Cardiac muscle cell (in vitro differentiated cells and primary cell): ENCODE results near the gene MDM4. TPM values are rescaled to one million over a fixed set of nuclear protein-coding genes. Genes with fewer than 3 reads are reported as not detected.
"Not testable (repeated sequence)": the region's sequence is repeated elsewhere in the genome, so short reads cannot be mapped to it uniquely, and the experiment has no call there.

Experiments
- DNase-seq, 2 donors: peaks; one replicate each; pipeline versions ENCODE4 v3.0.0 to v3.0.0-alpha.2; 2010 to 2017; ENCODE audit warnings: low read depth in 1 of 2, low spot score in 1 of 2
- H3K27ac ChIP-seq: fragments of 200-600 bp; sonication (generic); 2 replicates; pipeline ENCODE4 v1.5.1; 2016
- H3K27me3 ChIP-seq: fragments of 200-600 bp; sonication (generic); 2 replicates; pipeline ENCODE4 v1.6.0; 2016; ENCODE audit warnings: control low read depth
- H3K36me3 ChIP-seq: fragments of 200-600 bp; sonication (generic); 2 replicates; pipeline ENCODE4 v1.5.1; 2016; ENCODE audit warnings: control low read depth
- H3K4me1 ChIP-seq: fragments of 200-600 bp; sonication (generic); 2 replicates; pipeline ENCODE4 v1.8.1; 2017; ENCODE audit warnings: low read depth, mild to moderate bottlenecking, mixed run types
- H3K4me3 ChIP-seq: fragments of 200-600 bp; sonication (generic); 2 replicates; pipeline ENCODE4 v1.5.1; 2016; ENCODE audit warnings: mild to moderate bottlenecking
- H3K9me3 ChIP-seq: fragments of 200-600 bp; sonication (generic); 2 replicates; pipeline ENCODE4 v1.5.1; 2017; ENCODE audit warnings: low read depth, mild to moderate bottlenecking, control low read depth
- CTCF ChIP-seq: IDR thresholded peaks from 2 replicates; pipeline ENCODE4 v1.5.1; 2012; ENCODE audit warnings: low read depth, mild to moderate bottlenecking, low read length
- polyA plus RNA-seq: library from polyadenylated mRNA; unstranded; fragments of >200 nt; fragmentation: Nextera tagmentation; extraction: Ambion mirVana; gene quantifications from 2 replicates; pipeline ENCODE4 v1.2.1, GENCODE V29; 2016
- total RNA-seq: library from RNA; depleted of rRNA; stranded (reverse); fragments of >200 nt; gene quantifications from 2 replicates; pipeline ENCODE4 v1.2.3, GENCODE V29; 2016

The MDM4 gene
- total and polyA plus RNA-seq, 2 experiments from 2014 or later = 30.8 to 62.0 TPM

- no peak for DNase-seq
- Histone ChIP-seq H3K27me3 (no peaks in the 10 kb centered on the region), H3K4me3 (no peak overlapping the region), H3K9me3 (no peaks in the 10 kb centered on the region), H3K36me3 (no peaks in the 10 kb centered on the region), H3K27ac (no peak overlapping the region), H3K4me1 (no peaks in the 10 kb centered on the region)
- no peak for TF ChIP-seq CTCF
Measured at GRCh38 chr1:204514828-204515227, 1.4 kb upstream of the MDM4 start.

GRCh38 chr1:204517382-204517781 is 1.2 kb downstream of the MDM4 start:
- H3K4me3 ChIP-seq = peak overlapping the region; percentile 67
- H3K27ac ChIP-seq, H3K9me3 ChIP-seq, H3K36me3 ChIP-seq, H3K4me1 ChIP-seq, H3K27me3 ChIP-seq, DNase-seq: not testable (repeated sequence)

GRCh38 chr1:204520834-204521709 is 4.9 kb downstream of the MDM4 start:
- peak in 1 of 2 donors; percentile 39 for DNase-seq
- H3K27me3 ChIP-seq = no peaks in the 10 kb centered on the region
- no peak overlapping the region for H3K27ac ChIP-seq
- H3K4me1 ChIP-seq = no peaks in the 10 kb centered on the region
- H3K9me3 ChIP-seq = no peaks in the 10 kb centered on the region
- H3K36me3 ChIP-seq = peaks cover 6% of the 10 kb centered on the region
- no peak for TF ChIP-seq CTCF
- H3K4me3 ChIP-seq = no peak overlapping the region

GRCh38 chr1:204521941-204522521 is 5.8 kb downstream of the MDM4 start:
- DNase-seq, H3K4me1 ChIP-seq, H3K27me3 ChIP-seq, H3K9me3 ChIP-seq, H3K27ac ChIP-seq, H3K4me3 ChIP-seq: not testable (repeated sequence)
- H3K36me3 ChIP-seq = peaks cover 15% of the 10 kb centered on the region

- Histone ChIP-seq H3K4me3 (no peak overlapping the region), H3K9me3 (no peaks in the 10 kb centered on the region), H3K27me3 (no peaks in the 10 kb centered on the region), H3K27ac (no peak overlapping the region), H3K36me3 (peaks cover 20% of the 10 kb centered on the region), H3K4me1 (no peaks in the 10 kb centered on the region)
- no peak for TF ChIP-seq CTCF
- DNase-seq = no peak
Measured at GRCh38 chr1:204523605-204524215, 7.5 kb downstream of the MDM4 start.

GRCh38 chr1:204524986-204525385 is 8.8 kb downstream of the MDM4 start:
- Histone ChIP-seq H3K9me3 (no peaks in the 10 kb centered on the region), H3K27ac (no peak overlapping the region), H3K4me3 (no peak overlapping the region), H3K4me1 (no peaks in the 10 kb centered on the region), H3K27me3 (no peaks in the 10 kb centered on the region), H3K36me3 (peaks cover 30% of the 10 kb centered on the region)
- DNase-seq = no peak
- no peak for TF ChIP-seq CTCF
